ENCODE measurements around the gene PTPN20.

Gene PTPN20

DNA sequence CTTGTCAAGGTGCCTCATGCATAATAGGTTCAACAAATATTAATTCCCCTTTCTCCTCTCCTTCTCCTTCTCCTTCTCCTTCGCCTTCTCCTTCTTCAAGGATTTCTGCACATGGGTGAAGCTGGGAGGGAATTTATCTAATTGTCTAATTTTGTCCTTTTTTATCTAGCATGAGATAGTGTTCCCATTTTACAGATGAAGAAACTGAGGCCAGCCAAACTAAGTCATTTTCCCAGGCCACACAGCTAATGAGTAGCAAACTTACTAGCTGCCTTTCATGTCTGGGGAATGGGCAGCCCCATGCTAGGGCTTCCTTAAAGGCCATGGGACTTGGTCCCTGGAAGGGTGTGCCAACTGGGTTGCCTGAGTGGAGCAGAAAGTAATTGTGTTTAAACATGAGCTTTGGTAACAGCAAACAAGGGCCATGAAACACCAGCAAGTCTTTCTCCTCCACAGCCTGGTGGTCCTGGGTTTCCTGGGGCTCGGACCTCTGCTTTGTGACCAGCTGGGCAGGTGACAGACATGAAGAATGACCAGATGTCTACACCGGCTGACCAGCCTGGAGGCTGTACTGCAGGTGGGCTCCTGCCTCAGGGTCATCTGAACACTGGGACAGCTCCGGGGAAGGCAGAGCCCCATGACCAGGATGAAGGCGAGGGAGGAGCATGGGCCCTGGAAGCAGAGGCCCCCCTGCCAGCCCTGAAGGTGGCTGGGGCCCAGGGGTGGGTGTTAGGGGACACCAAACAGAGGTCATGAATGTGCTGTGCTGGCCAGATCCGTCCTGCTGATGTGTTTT, 138.0 kb downstream of the PTPN20 start:
- TF ChIP-seq, protein P1, sequence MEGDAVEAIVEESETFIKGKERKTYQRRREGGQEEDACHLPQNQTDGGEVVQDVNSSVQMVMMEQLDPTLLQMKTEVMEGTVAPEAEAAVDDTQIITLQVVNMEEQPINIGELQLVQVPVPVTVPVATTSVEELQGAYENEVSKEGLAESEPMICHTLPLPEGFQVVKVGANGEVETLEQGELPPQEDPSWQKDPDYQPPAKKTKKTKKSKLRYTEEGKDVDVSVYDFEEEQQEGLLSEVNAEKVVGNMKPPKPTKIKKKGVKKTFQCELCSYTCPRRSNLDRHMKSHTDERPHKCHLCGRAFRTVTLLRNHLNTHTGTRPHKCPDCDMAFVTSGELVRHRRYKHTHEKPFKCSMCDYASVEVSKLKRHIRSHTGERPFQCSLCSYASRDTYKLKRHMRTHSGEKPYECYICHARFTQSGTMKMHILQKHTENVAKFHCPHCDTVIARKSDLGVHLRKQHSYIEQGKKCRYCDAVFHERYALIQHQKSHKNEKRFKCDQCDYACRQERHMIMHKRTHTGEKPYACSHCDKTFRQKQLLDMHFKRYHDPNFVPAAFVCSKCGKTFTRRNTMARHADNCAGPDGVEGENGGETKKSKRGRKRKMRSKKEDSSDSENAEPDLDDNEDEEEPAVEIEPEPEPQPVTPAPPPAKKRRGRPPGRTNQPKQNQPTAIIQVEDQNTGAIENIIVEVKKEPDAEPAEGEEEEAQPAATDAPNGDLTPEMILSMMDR (conservative IDR thresholded peaks at IDR 0.05; ENCODE audit: low read depth, low read length), result no peak
- no peak overlapping the region for H3K4me3 ChIP-seq (ENCODE audit: low read depth, low read length)
- no peak for DNase-seq (ENCODE audit: low read depth)

DNA sequence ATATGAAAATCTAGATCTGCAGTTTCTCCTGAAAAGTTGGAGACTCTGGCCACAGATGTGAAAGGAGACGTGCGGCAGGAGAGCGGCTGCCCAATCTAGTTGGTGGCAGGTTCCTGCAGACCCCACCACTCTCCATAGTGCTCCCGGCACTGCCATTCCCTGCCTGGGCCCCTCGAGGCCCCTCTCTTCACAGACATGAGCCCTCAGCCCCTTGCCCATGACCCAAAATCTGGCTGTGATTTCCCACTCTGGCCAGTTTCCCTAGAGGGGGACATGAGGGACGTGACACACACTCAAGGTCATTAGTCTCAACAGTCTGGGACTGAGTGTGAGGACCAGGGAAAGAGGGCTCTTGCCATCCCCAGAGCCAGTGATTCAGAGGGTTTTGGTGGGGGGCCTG, 138.7 kb downstream of the PTPN20 start:
- TF ChIP-seq, protein P1 (conservative IDR thresholded peaks at IDR 0.05; ENCODE audit: low read depth, low read length), result no peak
- no peak overlapping the region for H3K4me3 ChIP-seq (ENCODE audit: low read depth, low read length)
- no peak for DNase-seq (ENCODE audit: low read depth)

DNA sequence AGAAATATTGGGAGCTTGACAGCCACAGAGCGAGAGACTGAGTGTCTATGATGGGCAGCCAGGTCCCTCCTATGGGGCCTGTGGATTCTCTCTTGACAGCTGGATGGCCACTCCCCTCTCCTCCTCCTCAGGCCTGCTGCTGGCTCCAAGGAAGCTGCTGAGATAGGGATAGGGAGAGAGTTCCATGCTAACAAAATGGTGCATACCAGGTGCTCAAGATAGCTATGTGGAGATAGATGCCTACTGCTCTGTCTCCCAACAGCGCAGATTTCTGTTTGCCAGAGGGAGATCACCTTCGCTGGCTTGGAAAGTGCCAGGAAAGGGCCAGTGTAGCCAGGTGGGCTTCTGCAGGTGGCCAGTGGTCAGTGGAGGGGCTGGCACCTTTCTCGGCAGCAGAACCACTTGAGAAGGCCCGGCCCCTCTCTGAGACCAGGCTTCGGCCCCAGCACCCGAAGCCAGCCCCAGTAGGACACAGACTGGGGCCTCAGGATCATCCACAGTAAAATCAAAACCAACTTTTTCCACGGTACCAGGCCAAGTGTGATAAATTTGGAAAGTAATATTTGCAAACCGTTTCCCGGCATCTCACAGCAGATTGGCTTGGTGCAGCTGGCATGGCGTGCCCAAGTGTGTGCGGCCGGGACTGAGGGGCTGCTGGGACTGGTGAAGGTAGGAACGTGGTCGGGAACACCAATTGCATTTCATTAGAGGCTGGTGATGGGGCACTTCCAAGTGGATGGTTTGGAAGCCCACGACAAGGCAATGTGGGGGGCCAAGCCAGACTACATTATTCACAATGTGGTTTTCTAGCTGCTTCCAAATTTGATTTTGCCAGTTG, 139.6 kb downstream of the PTPN20 start:
- DNase-seq (ENCODE audit: low read depth), result no peak
- TF ChIP-seq, protein P1 (conservative IDR thresholded peaks at IDR 0.05; ENCODE audit: low read depth, low read length), result no peak
- no peak overlapping the region for H3K4me3 ChIP-seq (ENCODE audit: low read depth, low read length)

DNA sequence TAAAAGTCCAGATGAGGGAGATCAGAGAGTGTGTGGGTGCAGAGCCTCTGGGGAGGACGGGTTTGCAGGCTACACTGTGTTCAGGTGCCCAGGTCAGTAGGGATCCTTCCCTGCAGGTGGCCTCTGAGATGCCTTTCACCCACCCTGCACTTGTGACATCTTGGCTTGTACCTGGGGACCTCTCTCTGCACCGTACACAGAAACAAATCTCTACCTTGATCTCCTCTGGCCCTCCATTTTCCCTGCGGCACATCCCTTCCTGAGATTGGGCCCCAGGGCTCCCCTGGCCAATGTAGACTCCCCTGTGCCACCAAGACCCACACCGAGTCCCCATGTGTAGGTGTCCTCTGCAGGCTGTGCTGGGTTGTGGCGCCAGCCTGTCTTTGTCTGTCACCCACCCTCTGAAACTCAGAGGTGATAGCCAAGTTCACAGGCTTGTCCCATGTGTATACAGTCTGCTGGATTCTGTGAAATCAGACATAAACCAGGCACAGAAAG, 140.6 kb downstream of the PTPN20 start:
- no peak overlapping the region for H3K4me3 ChIP-seq (ENCODE audit: low read depth, low read length)
- TF ChIP-seq, protein P1 (conservative IDR thresholded peaks at IDR 0.05; ENCODE audit: low read depth, low read length), result no peak
- DNase-seq (ENCODE audit: low read depth), result no peak
